Limb (tissue), 2 donors: ENCODE measurements around the gene TNS3.

Experiments
- DNase-seq, 2 donors: peaks; one replicate each; pipeline ENCODE4 v3.0.0-alpha.2; 2016; ENCODE audit errors: extremely low spot score in 2 of 2

TNS3 gene

GRCh38 chr7:47291461-47292081 lies 290.3 kb downstream of the TNS3 start:
- no peak for DNase-seq

- DNase-seq: no peak
Observed at GRCh38 chr7:47290867-47291266, 291.0 kb downstream of the TNS3 start.

GRCh38 chr7:47290466-47290865 lies 291.4 kb downstream of the TNS3 start:
- no peak for DNase-seq

GRCh38 chr7:47288060-47288459 lies 293.9 kb downstream of the TNS3 start:
- no peak for DNase-seq

DNA sequence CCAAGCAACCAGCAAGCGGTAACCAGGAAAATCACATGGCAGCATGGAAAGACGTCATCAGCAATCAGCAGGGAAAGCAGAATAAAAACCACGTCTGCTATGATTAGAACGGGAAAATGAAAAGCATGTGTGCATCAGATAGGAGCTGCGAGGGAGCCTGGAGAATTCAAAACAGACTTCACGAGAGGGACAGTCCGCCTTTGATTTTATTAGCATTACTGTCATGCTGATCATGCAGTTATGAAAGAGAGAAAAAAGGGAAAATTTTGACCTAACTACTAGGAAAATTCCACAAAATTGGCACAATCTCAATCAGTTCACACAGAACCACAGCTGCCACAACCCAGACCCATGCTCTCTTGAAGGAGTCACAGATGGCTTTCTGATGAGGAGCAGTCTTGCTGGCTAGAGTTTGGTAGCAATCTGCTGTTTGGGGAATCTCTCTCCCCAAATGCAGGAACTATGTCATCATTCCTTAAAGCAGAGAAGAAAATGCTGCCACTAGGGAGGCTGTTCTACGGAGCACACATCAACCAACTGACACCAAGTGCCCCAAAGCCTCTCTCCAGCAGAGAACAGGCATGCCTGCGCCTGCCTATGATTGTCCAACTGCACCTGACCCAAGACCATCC lies 295.9 kb downstream of the TNS3 start:
- peak in 1 of 2 donors; percentile 76 for DNase-seq

- no peak for DNase-seq
Observed at GRCh38 chr7:47284691-47285635, 296.9 kb downstream of the TNS3 start.

DNA sequence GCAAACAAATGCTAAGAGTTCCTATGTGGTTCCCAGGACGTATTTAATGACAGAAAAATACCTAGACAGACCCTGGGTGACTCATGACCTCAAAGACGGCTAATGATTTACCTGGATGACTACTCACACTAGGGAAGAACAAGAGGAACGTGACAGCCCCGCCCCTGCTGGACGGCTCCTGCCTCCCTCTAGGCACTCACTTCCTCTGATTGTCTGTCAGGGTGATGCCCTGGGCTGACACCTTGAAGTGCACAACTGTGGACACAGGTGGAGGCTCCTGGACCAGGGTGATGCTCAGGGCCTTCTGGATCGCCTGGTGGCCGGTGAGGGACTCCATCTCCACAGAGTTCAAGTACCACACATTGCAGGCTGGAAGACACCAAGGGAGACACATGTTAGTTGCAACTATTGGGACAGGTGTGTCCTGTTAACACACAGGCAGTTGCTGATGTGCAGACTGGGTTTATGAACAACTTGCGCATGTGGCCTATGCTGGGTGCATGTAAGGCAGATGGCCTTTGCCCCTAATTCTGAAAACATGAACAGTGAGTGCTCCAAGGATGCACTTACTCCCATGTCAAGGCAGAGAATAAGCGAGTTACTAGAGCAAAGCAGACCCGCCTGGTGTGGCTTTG lies 298.3 kb downstream of the TNS3 start:
- no peak for DNase-seq

DNA sequence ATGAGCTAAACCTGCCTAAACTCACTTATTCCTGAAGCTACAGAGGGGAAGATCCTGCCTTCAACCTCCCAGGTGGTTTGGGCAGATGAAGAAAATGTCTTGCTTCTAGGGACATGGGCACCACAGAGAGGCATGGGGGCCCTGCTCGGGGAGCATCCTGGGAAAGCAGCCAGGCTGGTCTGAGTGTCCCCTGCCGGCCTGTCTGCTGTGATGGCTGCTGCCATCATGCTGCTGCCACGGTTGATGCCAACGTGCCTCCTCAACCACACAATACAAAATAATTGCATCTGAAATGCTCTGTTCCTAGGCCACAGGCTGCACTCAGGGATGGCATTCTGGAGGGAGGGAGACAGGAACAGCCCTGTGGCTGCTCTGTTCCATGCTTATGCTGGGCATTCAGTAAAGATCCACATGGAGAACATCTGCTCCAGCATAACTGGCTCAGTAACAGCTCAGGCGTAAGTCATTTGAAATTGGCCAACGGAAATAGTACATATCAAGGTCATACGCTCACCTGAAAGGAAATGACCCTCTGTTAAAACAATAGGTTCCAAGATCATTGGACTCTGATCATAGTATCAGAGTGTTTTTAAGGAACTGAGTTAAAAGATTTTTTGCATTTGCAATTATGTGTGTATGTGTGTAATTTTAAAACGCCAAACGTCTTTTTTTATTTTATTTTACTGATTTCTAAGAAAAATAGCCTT lies 299.0 kb downstream of the TNS3 start:
- no peak for DNase-seq

DNA sequence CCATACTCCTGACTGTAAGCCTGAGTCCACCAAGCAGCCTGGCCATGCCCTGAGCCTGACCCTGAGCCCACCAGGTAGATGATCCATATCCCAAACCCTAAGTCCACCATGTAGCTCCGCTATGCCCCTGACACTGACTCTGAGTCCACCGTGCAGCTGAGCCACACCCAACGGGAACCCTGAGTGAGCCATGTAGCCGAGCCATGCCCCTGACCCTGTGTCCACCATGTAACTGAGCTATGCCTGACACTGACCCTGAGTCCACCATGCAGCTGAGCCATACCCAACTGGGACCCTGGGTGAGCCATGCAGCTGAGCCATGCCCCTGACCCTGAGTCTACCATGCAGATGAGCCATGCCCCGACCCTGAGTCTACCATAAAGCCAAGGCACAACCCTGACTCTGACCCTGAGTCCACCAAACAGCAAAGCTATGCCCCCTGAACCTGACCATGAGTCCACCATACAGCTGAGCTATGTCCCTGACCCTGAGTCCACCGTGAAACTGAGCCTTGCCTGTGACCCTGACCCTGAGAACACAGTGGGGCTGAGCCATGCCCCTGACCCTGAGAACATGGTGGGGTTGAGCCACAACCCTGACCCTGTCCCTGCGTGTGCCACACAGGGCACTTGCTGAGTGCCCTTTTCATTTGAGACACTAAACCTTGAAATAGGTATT lies 299.8 kb downstream of the TNS3 start:
- DNase-seq: no peak

- DNase-seq: no peak
Observed at GRCh38 chr7:47281161-47281560, 300.8 kb downstream of the TNS3 start.

GRCh38 chr7:47280114-47280513 lies 301.8 kb downstream of the TNS3 start:
- DNase-seq: no peak

DNA sequence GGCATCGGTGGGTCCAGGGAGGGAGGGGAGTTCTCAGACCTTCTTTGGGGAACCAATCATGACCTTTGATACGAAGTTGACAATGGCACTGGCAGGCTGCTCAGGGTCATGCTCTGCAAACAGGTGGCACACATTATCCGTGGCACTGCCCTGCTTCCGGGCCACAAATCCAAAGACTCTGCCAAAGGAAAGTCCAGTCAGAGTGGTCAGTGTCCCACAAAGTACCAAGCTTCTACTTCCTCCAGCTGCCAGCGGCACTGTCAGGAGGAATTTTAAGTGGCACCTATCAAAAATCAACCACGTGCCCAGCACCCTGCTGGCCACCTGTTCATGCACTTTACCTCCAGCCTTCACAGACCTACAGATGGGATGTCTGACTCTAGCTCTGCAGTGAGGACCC lies 303.9 kb downstream of the TNS3 start:
- no peak for DNase-seq

DNA sequence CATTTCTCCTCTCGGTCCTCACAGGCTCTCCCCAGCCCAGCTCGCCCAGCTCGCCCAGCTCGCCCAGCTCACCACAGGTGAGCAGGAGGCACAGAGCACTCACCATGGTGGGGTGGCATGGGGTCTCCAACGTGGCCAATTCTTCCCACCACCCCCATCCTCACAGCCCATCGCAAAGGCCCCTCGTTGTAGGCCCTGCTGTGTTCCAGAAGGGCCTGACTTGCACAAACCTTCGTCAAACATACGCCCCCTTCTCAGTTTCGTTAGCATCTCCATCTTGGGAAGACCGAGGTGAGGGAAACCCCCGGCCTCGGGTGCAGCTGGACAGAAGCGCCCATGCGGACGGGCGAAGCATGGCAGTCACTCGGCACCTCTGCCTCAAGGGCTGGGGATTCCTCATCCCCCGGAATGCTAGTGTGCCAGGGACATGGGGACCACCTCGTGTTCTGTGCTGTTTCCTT lies 304.6 kb downstream of the TNS3 start:
- DNase-seq: no peak

DNA sequence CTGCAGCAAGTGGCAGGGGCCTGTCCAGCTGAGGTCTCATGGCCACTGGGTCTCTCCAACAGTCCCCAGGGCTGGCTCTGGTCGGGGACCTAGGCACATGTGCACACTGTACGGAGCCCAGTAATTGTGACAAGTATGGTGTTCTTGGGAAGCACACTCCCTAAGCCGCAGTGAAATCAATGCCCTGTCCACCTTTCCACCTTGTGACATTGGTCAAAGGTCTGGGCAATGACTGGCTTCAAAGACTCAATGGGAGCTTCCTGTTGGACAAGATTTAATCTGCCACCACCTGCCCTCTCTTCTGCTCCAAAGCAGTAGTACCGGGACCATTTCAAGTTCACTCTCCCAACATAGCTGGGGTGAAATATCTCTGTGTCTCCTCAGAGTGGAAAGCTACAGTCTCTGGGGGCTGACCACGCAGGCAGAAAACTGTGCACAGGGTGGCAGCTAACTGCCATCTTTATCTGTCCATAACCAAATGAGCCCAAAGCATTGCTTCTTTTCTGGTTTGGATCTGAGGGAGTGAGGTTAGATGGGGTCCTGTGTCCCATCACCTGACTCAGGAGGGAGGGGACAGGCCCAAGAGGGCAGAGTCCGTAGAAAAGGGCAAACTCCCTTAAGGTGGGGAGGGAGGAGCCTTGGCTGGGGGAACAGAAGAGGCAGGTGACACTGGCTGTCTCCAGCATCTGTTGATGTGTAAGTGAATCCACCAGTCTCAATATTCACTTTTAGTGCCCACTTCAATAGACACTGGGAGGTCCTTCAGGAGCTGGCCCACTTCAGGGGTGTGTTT lies 307.7 kb downstream of the TNS3 start:
- no peak for DNase-seq

DNA sequence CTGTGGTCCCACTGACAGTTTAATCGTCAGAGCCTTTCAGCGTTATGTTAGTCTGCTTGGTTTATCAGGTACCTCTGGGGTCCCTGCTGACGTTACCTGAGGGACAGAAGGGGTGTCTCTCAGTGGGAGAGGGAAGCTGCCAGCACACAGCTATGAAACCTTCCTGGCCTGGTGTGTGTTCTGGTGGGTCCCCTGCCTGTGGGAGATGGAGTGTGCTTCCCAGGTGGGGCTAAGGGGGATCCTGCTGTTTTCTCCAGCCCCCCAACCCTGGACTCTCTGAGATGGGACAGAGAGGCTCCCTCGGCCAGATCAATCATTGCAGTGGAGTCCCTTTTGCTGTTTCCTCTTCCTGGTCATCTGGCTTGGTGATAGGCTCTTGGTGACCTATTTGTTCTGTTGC lies 308.8 kb downstream of the TNS3 start:
- DNase-seq: no peak

- DNase-seq: no peak
Observed at GRCh38 chr7:47271749-47272148, 310.2 kb downstream of the TNS3 start.

DNA sequence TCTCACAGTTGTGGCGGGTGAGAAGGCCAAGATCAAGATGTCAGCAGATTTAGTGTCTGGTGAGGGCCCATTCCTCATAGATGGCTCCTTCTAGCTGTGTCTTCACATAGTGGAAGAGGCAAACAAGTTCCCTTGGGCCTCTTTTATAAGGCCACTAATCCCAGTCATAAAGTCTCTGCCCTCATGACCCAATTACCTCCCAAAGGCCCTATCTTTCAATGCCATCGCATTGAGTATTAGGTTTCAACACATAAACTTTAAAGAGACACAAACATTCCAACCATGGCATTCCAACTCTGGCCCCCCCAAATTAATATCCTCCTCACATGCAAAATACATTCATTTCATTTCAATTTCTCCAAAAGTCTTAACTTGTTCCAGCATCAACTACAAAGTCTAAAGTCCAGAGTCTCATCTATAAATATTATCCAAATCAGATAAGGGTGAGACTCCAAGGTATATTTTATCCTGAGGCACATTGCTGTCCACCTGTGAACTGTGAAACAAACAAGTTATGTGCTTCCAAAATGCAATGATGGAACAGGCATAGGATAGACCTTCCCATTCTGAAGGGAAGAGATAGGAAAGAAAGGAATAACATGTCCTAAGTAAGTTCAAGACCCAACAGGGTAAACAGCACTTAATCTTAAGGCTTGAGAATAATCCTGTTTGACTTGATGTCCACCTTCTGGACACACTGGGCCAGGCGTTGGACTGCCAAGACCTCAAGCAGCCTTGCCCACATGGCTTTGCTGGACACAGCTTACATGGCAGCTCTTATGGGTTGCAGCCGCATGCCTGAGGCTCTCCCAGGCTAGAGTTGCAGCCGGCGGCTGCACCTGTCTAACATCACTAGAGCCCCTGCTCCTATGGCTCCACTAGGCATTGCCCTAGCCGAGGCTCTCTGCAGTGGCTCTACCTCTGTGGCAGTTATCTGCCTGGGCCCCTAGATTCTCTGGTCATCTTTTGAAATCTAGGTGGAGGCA lies 312.8 kb downstream of the TNS3 start:
- no peak for DNase-seq

- DNase-seq: no peak
Observed at GRCh38 chr7:47267346-47267745, 314.6 kb downstream of the TNS3 start.

- DNase-seq: no peak
Observed at GRCh38 chr7:47266799-47267198, 315.1 kb downstream of the TNS3 start.
